ENCODE data around the gene ANXA4. TPM values are rescaled to one million over a fixed set of nuclear protein-coding genes. Genes with fewer than 3 reads are reported as not detected.

Gene ANXA4
- total RNA-seq, 4 donors from 2014 or later: 72.0 to 101 (median 82.5) TPM

DNA sequence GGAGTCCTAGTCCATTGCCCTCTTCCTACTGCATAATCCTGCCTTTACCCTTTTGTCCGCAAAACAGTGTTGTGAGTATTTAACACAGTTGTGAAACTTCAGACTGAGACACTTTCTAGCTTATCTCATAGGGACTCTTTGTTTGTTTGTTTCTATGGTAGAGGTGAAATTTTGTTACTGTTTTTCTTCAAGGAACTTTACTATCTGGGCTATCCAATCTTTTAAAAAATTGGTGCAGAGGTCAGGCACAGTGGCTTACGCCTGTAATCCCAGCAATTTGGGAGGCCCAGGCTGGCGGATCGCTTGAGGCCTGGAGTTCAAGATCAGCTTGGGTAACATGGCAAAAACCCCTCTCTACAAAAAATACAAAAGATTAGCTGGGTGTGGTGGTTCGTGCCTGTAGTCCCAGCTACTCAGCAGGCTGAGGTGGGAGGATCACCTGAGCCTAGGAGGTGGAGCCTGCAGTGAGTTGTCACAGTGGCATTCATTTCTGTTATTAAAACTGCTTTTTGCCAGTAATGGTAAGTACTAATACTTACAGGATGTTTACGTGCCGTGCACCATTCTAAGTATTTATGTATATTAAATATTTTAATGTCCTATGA is 106.4 kb downstream of the ANXA4 start:
- DNase-seq: no peak
- no peaks in the 10 kb centered on the region for H3K4me1 ChIP-seq
- no peaks in the 10 kb centered on the region for H3K27me3 ChIP-seq
- 88 to 94% methylated on average over 7 of the region's 7 CpGs for WGBS, 2 donors
- intact Hi-C loops (cut with DNase I): no loop called here
- H3K4me3 ChIP-seq (replicated peaks in 1 of 3): no peak overlapping the region
- H3K27ac ChIP-seq: no peak overlapping the region
- no peak for TF ChIP-seq POLR2A (IDR thresholded peaks at IDR 0.05)
- TF ChIP-seq, protein P1, sequence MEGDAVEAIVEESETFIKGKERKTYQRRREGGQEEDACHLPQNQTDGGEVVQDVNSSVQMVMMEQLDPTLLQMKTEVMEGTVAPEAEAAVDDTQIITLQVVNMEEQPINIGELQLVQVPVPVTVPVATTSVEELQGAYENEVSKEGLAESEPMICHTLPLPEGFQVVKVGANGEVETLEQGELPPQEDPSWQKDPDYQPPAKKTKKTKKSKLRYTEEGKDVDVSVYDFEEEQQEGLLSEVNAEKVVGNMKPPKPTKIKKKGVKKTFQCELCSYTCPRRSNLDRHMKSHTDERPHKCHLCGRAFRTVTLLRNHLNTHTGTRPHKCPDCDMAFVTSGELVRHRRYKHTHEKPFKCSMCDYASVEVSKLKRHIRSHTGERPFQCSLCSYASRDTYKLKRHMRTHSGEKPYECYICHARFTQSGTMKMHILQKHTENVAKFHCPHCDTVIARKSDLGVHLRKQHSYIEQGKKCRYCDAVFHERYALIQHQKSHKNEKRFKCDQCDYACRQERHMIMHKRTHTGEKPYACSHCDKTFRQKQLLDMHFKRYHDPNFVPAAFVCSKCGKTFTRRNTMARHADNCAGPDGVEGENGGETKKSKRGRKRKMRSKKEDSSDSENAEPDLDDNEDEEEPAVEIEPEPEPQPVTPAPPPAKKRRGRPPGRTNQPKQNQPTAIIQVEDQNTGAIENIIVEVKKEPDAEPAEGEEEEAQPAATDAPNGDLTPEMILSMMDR (IDR thresholded peaks at IDR 0.05): no peak
- no peaks in the 10 kb centered on the region for H3K9me3 ChIP-seq
- H3K36me3 ChIP-seq: peaks cover 13 to 16% of the 10 kb centered on the region in 2 donors

DNA sequence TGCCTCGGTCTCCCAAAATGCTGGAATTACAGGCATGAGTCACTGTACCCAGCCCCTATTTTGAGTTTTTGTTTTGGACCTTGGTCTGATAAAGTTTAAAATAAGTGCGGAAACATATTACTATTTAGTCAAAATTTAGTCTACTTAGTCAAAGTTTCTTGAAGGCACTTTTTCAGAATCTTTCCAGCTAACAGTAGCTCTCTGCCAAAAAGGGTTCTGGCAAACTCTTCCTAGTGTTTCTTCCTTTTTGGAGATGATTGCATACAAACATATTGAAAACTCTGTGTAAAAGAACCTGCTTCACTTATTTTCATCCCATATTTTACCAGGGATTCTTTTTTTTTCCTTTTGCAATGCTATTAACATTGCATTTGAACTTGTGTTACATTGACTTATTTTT is 116.3 kb downstream of the ANXA4 start:
- no peaks in the 10 kb centered on the region for H3K27me3 ChIP-seq
- H3K9me3 ChIP-seq: no peaks in the 10 kb centered on the region
- TF ChIP-seq, protein P1 (IDR thresholded peaks at IDR 0.05): no peak
- no peak for TF ChIP-seq POLR2A (IDR thresholded peaks at IDR 0.05)
- intact Hi-C loops (cut with DNase I): no loop called here
- WGBS, 2 donors: 98 to 99% methylated on average over 2 of the region's 2 CpGs
- H3K27ac ChIP-seq: no peak overlapping the region
- H3K36me3 ChIP-seq: peaks cover 0 to 9% of the 10 kb centered on the region in 2 donors
- no peak overlapping the region for H3K4me3 ChIP-seq (replicated peaks in 1 of 3)
- H3K4me1 ChIP-seq: no peaks in the 10 kb centered on the region
- DNase-seq: no peak

DNA sequence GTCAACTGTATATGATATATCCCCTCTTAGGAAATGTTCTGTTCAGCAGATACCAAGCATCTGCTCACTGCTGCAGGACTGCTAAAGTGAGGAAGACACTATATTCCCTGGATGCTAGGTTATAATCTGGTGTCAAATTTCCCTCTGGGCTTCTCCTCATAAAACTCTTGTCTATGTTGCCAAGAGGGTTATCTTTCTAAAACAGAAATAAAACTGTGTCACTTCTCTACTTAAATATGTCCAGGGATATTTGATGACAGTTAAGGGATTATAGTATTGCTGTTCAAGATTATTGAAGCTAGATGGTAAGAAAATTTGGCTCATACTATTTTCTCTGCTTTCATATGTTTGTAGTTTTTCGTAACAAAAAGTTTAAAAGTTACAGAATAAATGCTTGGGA is 121.4 kb downstream of the ANXA4 start:
- no peak for DNase-seq
- Histone ChIP-seq H3K4me1 (no peaks in the 10 kb centered on the region), H3K27me3 (no peaks in the 10 kb centered on the region), H3K4me3 (replicated peaks in 1 of 3) (no peak overlapping the region), H3K36me3 (peaks cover 18 to 33% of the 10 kb centered on the region in 2 donors), H3K27ac (no peak overlapping the region), H3K9me3 (no peaks in the 10 kb centered on the region)
- intact Hi-C loops (cut with DNase I): no loop called here
- 92 to 94% methylated on average over 1 of the region's 1 CpG for WGBS, 2 donors
- TF ChIP-seq, protein P1 (IDR thresholded peaks at IDR 0.05): no peak
- no peak for TF ChIP-seq POLR2A (IDR thresholded peaks at IDR 0.05)

Small RNAs within 50 kb of the gene (small RNA-seq; reads per million reads assigned to genes)
- not detected for gene RPL23AP92

Other genes with a start within 250 kb of the ANXA4 start
- 100 to 1,000 TPM in 3 of 4 donors, 10 to 100 TPM in 1; 82.0 to 174 (median 144) TPM for gene AAK1, start 98.4 kb upstream of the ANXA4 start, total RNA-seq
- 10 to 100 TPM; 15.1 to 19.8 (median 17.1) TPM for gene GMCL1, start 87.5 kb downstream of the ANXA4 start, total RNA-seq
- 100 to 1,000 TPM in 1 of 4 donors, 10 to 100 TPM in 3; 47.5 to 111 (median 66.3) TPM for gene SNRNP27, start 151.8 kb downstream of the ANXA4 start, total RNA-seq
- gene MXD1, start 173.0 kb downstream of the ANXA4 start, total RNA-seq: 10 to 100 TPM; 11.3 to 17.9 (median 13.0) TPM
- 1 to 10 TPM in 3 of 4 donors, under 1 TPM in 1; 0.89 to 2.0 (median 1.5) TPM for gene ASPRV1, start 219.5 kb downstream of the ANXA4 start, total RNA-seq

All from thyroid gland (tissue), 4 donors.